Subcutaneous abdominal adipose tissue (tissue), 5 donors: ENCODE measurements around the gene PTCD2.

Source experiments
- H3K27ac ChIP-seq: one replicate; pipeline ENCODE4 v1.7.0; 2013; ENCODE audit warnings: low read depth, mild to moderate bottlenecking, inconsistent platforms, low read length, moderate library complexity
- H3K27me3 ChIP-seq, 5 donors: one replicate each; pipeline ENCODE4 v1.7.0; 2013; ENCODE audit warnings: low read length in 5 of 5, inconsistent platforms in 1 of 5; ENCODE audit not compliant: control insufficient read depth in 5 of 5, insufficient read depth in 4 of 5
- H3K36me3 ChIP-seq, 5 donors: one replicate each; pipeline ENCODE4 v1.7.0; 2013; ENCODE audit warnings: low read length in 5 of 5; ENCODE audit not compliant: control insufficient read depth in 5 of 5, insufficient read depth in 5 of 5
- H3K4me1 ChIP-seq, 5 donors: one replicate each; pipeline ENCODE4 v1.7.0; 2013; ENCODE audit warnings: low read length in 5 of 5, mild to moderate bottlenecking in 3 of 5, moderate library complexity in 1 of 5; ENCODE audit not compliant: control insufficient read depth in 5 of 5, insufficient read depth in 5 of 5
- H3K4me3 ChIP-seq, 5 donors: one replicate each; pipeline ENCODE4 v1.7.0; 2013; ENCODE audit warnings: low read length in 5 of 5, low read depth in 1 of 5
- H3K9ac ChIP-seq, 5 donors: one replicate each; pipeline ENCODE4 v1.7.0; 2013; ENCODE audit warnings: low read length in 5 of 5, mild to moderate bottlenecking in 4 of 5, moderate library complexity in 3 of 5
- H3K9me3 ChIP-seq, 5 donors: one replicate each; pipeline ENCODE4 v1.7.0; 2013; ENCODE audit warnings: low read length in 5 of 5; ENCODE audit not compliant: control insufficient read depth in 5 of 5
- donor health status: healthy.
- donor health status: healthy.
- donor health status: healthy.
- donor health status: healthy.
- donor health status: healthy.

Gene PTCD2

DNA sequence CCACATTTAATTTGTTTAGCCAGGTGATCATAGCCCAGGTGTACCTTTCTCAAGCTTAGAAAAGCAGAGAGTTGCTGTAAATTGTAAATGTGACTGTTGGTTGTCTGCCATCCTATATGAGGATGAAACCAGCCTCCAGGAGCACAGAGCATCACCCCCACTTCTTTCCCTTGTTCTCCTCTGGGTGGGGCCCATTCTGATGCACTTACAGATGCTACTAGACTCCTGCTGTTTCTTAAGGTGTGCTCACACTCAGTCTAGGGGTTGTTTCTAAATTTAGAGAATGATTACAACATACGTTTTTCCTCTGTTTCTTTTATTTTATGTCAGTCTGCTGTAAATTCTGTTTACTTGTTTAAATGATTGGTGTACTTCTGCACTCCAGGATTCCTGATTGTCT lies 10.5 kb downstream of the PTCD2 start:
- Histone ChIP-seq H3K27me3 (no peaks in the 10 kb centered on the region), H3K4me3 (no peak overlapping the region), H3K9ac (no peak overlapping the region), H3K27ac (no peak overlapping the region), H3K36me3 (peaks cover 10 to 51% (median 30%) of the 10 kb centered on the region in 5 donors), H3K9me3 (no peaks in the 10 kb centered on the region), H3K4me1 (no peaks in the 10 kb centered on the region)

DNA sequence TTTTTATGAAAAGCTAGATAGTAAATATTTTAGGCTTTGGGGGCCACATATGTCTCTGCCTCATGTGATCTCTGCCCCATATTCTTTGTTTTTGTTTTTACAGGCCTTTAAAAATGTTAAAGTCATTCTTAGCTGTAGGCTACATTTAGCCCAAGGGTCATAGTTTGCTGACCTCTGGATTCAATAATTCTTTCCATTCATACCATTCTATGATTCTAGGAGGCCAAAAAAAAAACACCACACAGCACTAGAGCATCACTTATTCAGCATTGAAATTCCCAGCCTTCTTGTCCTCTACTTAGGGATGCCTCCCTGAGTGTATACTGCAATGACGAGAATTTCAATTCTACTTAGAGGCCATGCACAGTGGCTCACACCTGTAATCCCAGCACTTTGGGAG lies 17.0 kb downstream of the PTCD2 start:
- Histone ChIP-seq H3K9ac (no peak overlapping the region), H3K4me1 (no peaks in the 10 kb centered on the region), H3K9me3 (no peaks in the 10 kb centered on the region), H3K27ac (no peak overlapping the region), H3K36me3 (peaks cover 18 to 40% (median 26%) of the 10 kb centered on the region in 5 donors), H3K27me3 (no peaks in the 10 kb centered on the region), H3K4me3 (no peak overlapping the region)

DNA sequence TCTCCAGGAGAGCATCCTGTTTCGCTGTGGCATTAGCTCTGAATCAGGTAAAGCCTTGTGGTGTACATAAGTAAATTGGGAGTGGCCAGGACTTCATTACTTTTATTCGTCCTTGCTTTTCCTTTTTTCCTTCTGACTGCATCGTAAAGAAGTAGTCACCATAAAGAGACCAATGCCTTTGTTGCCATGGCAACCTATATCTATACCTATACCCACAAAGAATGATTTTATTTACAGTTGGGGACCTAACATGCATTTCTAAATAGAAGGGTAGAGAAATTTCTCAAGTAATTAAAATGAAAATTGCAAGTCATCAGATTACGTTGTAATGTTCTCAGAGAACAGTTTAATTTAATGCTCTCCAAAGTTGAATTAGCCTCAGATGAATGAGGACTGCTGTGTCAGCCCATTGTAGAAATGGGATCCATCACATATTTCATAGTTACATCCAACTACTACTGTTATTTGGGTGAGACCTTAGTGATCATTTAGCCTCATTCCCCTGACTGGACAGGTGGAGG lies 18.6 kb downstream of the PTCD2 start:
- Histone ChIP-seq H3K4me3 (no peak overlapping the region), H3K27me3 (no peaks in the 10 kb centered on the region), H3K9ac (no peak overlapping the region), H3K27ac (no peak overlapping the region), H3K4me1 (peaks cover 0 to 3% (median 0%) of the 10 kb centered on the region in 5 donors), H3K9me3 (no peaks in the 10 kb centered on the region), H3K36me3 (peaks cover 22 to 44% (median 27%) of the 10 kb centered on the region in 5 donors)

DNA sequence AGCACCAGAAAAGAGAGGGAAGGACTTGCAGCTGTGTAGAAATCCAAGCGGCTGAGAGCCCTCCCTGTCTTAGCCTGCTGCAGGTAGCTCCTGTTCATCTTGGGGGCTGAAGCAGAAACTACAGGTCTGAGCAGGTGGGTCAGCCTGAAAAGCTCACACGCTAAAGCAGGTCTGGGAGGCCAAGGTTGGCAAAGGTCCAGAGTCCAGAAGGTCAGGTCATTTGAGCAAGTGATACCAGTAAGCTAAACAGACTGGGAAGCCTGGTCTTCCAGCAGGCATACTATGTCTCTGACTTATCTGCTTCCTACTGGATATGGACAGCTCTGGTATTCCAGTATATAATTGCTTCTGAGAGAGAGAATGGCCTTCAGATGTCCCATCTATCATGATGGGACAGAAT lies 26.2 kb downstream of the PTCD2 start:
- peaks cover 7 to 27% (median 13%) of the 10 kb centered on the region in 5 donors for H3K36me3 ChIP-seq
- H3K9ac ChIP-seq = no peak overlapping the region

DNA sequence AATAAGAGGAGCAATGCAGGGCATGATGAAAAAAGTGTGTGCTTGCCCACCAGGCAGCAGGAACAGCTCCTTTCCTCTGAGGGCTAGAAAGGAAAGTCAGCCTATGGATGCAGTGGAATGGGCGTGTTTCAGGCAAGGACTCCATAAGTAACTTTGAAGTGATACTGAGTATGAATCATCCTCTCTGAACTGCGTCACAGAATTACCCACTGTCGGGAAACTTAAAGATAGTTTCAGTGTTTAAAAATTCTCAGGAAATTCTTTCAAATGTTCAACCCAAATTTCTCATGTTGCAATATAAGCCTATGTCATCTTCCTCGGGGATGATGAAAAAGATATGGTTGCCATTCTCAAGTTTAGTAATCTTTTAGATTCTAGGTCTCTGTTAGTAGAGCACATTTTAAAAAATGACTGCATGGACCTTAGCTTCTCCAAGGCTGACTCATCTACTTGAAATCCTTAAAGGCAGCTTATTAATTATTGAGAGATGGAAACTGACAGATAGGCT lies 27.7 kb downstream of the PTCD2 start:
- Histone ChIP-seq H3K4me1 (no peaks in the 10 kb centered on the region), H3K27me3 (no peaks in the 10 kb centered on the region), H3K9ac (no peak overlapping the region), H3K4me3 (no peak overlapping the region), H3K27ac (no peak overlapping the region), H3K36me3 (peaks cover 7 to 22% (median 10%) of the 10 kb centered on the region in 5 donors), H3K9me3 (no peaks in the 10 kb centered on the region)

More for the DNA sequence above, 26.2 kb downstream of the PTCD2 start:
- Histone ChIP-seq H3K9me3 (no peaks in the 10 kb centered on the region), H3K27ac (no peak overlapping the region), H3K4me3 (no peak overlapping the region), H3K4me1 (peaks cover 0 to 3% (median 0%) of the 10 kb centered on the region in 5 donors), H3K27me3 (no peaks in the 10 kb centered on the region)

DNA sequence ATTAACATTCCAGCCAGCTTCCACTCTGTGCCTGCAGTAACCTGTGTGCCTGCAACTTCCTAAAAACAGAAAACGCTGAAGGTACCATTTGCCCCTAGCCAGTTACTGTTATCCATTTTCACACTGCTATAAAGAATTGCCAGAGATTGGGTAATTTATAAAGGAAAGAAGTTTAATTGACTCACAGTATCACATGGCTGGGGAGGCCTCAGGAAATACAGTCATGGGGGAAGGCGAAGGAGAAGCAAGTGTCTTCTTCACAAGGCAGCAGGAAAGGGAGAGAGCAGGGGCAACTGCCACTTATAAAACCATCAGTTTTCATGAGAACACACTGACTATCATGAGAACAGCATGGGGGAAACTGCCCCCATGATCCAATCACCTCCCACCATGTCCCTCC lies 31.2 kb downstream of the PTCD2 start:
- Histone ChIP-seq H3K27ac (no peak overlapping the region), H3K36me3 (peaks cover 0 to 11% (median 0%) of the 10 kb centered on the region in 5 donors), H3K27me3 (no peaks in the 10 kb centered on the region), H3K4me3 (no peak overlapping the region), H3K9ac (no peak overlapping the region), H3K9me3 (no peaks in the 10 kb centered on the region), H3K4me1 (peaks cover 0 to 3% (median 0%) of the 10 kb centered on the region in 5 donors)

DNA sequence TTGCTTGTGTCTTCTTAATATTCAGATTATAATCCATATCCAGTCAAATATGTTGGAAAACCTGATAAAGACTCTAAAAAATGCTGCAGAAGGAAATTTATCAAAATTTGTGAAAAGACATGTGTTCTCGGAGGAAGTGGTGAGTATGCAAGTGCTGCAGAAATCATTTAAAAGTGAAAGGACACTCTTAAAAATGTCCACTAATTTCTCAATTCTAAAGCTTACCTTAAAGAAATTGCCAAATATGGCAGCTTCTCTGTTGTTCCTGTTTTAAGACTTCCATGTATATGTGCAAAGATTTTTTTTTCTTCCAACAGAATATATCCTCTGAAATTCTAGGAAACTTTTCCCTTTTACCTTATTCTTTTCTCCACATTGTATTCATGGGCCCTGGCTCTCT lies 32.4 kb downstream of the PTCD2 start:
- H3K4me3 ChIP-seq = no peak overlapping the region
- no peak overlapping the region for H3K27ac ChIP-seq
- H3K9ac ChIP-seq = no peak overlapping the region
- H3K9me3 ChIP-seq = no peaks in the 10 kb centered on the region
- H3K27me3 ChIP-seq = no peaks in the 10 kb centered on the region
- H3K36me3 ChIP-seq = peaks cover 0 to 6% (median 0%) of the 10 kb centered on the region in 5 donors
- H3K4me1 ChIP-seq = peaks cover 0 to 3% (median 0%) of the 10 kb centered on the region in 5 donors

DNA sequence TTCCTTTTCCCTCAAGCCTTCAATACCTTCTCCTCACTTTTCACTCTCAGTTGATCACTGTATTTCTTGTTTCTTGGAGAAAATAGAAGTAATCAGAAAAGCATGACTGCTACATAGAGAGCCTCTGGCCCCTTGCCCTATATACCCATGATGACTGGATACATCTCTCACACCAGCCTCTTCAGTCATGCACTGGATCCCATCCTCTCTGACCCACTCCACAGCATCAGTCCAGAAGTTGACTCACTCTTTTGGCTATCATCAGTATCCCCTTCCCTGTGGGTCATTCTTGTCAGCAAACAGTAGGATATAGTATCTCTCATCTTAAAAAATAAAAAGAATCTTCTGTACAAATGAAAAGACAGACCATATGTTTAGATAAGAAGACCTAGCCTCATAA lies 32.9 kb downstream of the PTCD2 start:
- Histone ChIP-seq H3K27ac (no peak overlapping the region), H3K4me3 (no peak overlapping the region), H3K9me3 (no peaks in the 10 kb centered on the region), H3K36me3 (peaks cover 0 to 6% (median 2%) of the 10 kb centered on the region in 5 donors), H3K4me1 (peaks cover 0 to 3% (median 0%) of the 10 kb centered on the region in 5 donors), H3K27me3 (no peaks in the 10 kb centered on the region), H3K9ac (no peak overlapping the region)

DNA sequence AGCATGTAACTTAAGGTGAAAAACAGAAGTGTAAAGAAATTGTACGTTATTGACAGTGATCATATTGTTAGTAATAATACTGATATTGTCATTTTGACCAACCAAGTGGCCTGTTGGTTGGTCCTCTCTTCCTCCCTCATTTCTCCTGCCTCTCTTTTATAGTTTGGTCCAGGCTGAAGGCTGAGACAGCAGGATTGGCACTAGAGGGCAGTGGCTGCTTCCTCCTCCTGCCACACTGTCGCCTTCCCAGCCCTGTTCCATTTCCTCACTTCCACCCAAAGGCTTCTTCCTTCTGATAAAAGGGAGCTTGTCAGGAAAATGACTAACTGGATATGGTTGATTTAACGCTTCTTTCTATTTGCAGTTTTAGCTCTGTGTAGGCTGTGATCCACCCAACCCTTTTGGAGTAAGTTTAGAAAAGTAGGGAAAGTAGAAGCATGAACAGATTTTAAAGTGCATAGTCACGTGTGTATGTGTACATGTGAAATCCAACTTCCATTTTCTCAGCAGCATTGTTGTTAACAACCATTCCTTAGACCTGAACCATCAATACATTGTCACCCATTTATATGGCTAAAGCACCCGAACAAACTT lies 35.6 kb downstream of the PTCD2 start:
- H3K4me1 ChIP-seq = peaks cover 0 to 3% (median 0%) of the 10 kb centered on the region in 5 donors
- no peak overlapping the region for H3K4me3 ChIP-seq
- no peaks in the 10 kb centered on the region for H3K9me3 ChIP-seq
- no peak overlapping the region for H3K9ac ChIP-seq
- H3K27ac ChIP-seq = no peak overlapping the region
- H3K36me3 ChIP-seq = peaks cover 12 to 30% (median 15%) of the 10 kb centered on the region in 5 donors
- no peaks in the 10 kb centered on the region for H3K27me3 ChIP-seq

DNA sequence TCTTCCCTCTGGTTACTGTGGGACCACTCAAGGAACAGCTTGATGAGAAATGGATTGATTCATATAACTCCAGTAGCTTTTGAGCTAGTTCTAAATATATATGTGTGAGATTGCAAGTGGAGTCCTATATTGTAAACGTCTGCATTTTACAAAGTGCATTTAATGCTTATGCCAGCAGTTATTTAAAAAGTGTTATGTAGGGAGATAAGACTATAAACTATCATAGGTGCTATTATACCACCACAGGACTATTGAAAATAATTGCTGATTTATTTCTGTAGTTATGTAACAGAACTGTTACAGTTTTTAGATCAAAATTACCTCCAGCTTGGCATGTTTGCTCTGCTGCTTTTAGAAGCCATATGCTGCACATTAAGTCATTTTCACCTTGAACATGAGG lies 36.2 kb downstream of the PTCD2 start:
- Histone ChIP-seq H3K9me3 (no peaks in the 10 kb centered on the region), H3K4me1 (peaks cover 0 to 3% (median 0%) of the 10 kb centered on the region in 5 donors), H3K27me3 (no peaks in the 10 kb centered on the region), H3K4me3 (no peak overlapping the region), H3K36me3 (peaks cover 12 to 33% (median 19%) of the 10 kb centered on the region in 5 donors), H3K9ac (no peak overlapping the region), H3K27ac (no peak overlapping the region)
